GM19467 (cell line): ENCODE measurements around the gene SPEN.

Experiments used
- ATAC-seq: cut with Tn5 transposase; IDR thresholded peaks from one replicate; pipeline ENCODE4 v1.9.1; 2021; ENCODE audit warnings: mild to moderate bottlenecking, moderate library complexity; ENCODE audit not compliant: unreplicated experiment

SPEN gene

DNA sequence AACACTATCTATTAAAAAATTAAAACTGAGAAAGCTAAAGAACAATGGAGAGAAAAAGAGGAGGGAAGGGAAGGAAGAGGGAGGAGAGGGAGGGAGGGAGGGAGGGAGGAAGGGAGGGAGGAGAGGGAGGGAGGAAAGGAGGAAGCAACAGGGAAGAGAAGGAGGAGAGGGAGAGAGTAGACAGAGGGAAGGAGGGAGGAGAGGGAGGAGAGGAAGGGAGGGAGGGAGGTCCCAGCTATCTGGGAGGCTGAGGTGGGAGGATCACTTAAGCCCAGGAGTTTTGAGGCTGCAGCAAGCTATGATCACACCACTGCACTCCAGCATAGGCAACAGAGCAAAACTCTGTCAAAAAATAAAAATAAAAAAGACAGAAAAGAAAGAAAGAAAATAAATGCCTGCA is 111.9 kb downstream of the SPEN start:
- ATAC-seq: no peak

DNA sequence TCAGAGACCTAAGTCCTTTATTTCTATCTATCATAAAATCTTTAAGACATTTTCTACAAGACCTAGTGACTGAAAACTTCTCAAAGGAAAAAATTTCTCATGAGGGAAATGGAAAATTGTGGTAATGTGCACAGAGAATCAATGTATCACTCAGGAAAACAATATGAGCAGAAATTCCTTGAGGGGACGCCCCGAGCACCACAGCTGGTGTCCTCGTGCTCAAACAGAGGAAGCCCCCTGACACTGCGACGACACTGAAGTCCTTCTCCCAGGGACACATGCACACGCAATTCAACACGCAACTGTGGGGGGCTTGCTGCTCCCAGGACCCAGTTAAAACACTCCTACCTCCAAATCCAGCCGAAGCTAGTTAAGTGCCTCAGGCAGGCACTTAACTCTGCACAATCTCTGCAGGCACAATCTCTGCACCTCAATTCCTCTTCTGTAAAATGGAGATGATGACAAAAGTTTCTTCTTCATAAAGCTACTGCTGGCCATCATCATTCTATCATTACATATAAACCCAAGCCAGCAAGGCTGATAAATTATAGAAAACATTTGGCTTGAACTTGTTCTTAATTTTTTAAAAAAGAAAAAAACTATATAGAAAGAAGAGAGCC is 112.4 kb downstream of the SPEN start:
- ATAC-seq: no peak

DNA sequence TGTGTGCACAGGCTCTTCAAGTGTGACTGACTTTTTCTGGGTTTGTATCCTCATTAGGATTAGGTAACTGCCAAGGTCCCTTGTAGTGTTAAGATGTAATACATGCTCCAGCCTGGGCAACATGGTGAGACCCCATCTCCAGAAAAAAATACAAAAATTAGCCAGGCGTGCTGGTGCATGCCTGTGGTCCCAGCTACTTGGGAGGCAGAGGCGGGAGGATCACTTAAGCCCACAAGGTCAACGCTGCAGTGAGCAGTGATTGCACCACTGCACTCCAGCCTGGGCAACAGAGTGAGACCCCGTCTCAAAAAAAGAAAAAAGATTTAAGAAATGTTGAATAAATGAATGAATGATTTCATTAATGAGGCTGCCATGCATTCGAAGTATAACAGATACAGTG is 113.3 kb downstream of the SPEN start:
- ATAC-seq: no peak

DNA sequence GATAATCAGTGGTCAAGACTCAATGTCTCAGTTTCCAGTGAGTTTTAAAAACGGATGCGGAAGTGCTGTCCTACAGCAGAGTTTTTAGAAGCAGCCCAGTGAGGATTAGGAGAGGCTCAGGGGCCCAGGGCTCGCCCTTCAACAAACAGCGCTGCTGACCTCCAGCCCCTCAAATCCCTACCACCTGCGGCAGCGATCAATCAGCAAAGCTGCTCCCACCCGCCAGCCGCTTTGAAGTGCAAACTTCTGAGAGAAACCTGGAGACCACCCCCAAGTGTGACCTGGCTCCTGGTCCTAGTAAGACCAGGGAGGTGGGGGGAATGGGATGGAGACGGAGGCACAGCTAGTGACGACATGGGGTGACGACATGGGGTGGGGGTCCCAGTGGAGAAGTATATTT is 114.0 kb downstream of the SPEN start:
- no peak for ATAC-seq

DNA sequence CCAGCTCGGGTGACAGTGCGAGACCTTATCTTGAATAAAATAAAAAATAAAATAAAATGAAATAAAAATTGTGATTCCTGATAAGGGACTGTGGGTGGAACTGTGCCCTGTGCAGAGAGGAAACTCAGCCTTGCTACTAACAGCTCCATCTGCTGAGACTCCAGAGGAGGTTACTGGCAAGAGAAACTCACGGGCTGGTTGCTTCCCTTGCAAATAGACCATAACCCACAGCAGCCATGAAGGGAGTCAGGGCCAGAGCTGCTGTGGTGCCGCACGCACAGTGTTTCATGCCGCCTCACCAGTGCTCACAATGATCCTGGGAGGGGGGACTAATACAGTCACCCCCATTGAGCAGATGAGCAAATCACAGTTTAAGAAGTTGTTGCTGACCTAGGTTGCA is 114.7 kb downstream of the SPEN start:
- no peak for ATAC-seq

DNA sequence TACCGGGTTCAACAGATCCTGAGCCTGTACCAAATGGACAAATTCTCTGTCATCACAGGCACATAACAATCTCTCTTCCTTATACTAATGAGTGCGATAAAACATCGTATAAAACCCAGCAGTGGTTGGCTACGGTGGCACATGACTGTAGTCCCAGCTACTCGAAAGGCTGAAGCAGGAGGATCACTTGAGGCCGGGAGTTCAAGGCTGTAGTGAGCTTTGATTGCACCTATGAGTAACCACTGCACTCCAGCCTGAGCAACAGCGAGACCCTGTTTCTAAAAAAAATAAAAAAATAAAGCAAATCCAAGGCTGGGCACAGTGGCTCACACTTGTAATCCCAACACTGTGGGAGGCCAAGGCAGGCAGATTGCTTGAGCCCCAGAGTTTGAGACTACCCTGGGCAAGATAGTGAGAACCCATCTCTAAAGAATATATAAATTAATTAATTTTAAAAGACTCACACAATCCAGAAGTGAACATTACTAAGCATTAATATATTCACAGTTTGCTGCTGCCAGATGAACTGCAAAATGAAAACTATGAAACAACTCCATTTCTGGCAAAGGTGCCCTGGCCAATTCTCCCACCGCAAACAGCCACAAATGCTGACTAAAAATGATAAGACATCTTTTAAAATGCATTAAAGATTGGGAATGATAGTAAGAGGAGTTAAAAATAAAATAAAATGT is 115.3 kb downstream of the SPEN start:
- ATAC-seq: no peak

DNA sequence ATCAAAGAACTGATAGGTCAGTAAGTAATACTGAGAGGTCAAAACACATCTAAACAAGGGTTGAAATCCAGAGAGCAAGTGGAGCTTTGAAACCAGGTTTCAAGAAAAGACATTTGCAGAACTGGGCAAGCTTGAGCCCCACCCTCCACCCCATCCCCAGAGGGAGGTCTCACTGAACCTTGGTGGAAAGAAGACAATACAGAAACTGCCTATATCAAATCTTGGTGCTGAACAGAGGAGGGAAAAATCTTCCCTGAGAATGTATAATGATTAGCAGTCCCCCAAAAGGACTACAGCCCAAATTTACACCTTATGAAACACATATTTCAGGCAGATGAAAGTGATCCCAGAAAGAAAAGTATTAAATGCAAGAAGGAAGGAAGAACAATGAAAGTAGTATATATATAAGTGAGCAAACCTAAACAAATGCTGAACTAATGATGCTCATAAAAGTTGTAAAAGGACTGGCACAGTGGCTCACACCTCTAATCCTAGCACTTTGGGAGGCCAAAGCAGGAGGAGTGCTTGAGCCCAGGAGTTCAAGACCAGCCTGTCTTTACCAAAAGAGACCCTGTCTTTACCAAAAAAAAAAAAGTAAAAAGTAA is 116.0 kb downstream of the SPEN start:
- ATAC-seq: no peak

DNA sequence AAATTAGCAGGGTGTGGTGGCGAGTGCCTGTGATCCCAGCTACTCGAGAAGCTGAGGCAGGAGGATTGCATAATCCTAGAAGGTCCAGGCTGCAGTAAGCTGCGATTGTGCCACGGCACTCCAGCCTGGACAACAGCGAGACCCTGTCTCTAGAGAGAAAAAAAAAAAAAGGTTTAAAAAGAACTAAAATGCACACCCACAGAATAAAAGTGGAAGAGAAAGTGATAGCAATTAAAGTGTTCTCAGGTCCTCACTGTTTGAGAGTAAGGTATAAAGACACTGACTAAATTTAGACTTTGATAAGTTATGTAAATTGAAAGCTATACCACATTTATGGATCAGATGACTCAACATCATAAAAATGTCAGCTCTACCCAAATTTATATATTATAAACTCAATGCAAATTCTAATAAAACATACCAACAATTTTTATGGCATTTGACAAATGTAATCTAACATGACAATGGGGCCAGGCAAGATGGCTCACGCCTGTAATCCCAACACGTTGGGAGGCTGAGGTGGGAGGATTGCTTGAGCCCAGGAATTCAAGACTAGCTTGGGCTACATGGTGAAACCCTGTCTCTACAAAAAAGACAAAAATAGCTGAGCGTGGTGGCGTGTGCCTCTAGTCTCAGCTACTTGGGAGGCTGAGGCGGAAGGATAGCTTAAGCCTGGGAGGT is 116.6 kb downstream of the SPEN start:
- no peak for ATAC-seq

DNA sequence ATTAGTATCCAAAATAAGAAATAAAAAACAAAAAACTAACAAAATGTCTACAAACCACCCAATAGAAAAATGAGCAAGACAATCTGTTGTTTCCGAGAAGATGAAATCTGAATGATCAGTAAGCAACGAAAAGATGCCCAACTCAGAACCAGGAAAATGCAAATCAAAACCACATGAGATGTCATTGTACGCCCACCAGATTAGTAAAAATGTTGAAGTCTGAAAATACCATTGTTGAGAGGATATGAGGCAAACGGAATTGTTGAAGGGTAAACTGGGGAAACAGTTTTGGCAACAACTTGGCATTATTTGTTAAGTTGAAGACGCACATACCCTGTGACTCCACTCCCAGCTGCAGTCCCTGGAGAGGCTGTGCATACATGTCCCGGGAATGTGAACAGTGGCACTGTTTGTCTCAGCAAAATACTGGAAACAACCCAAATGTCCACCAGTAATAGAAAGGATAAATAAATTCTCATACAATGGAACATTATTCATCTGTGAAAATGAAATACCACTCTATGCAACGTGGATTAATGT is 117.8 kb downstream of the SPEN start:
- no peak for ATAC-seq

DNA sequence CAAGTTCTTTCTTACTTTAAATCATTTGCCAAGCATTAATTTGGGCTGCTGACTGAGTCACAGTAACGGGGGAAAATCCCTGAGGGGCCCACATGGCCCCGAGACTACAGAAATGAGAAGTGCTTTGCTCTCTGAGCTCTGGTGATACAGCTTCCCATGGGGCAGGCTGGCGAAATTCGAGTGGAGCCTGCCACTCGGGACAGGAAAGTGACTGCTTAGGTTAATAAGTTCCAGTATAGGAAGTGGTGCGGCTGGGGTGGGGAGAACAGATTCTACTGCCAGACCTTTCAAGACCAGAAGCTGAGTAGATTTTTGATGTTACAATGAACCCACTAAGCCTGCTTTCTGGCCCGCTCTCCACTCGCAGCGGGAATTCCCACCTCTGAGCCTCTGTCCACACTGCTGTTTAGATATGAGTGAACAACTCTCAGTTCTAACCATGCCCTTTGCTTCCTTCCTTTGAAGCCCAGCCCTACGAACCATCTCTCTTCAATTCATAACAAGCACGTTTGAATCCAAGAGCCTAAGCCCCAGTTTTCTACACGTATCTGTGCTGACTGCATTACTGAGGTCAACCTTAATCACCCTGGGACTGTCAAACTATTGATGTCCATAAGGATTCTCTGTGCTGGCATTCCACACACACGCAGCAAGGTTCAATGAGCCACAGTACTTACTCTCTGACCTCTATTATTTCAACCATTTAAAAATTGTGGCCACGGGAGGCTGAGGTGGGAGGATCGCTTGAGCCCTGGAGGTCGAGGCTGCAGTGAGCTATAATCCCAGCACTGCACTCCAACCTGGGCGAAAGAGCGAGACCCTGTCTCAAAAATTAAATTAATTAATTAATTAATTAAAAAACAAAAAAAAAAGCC is 118.8 kb downstream of the SPEN start:
- peak; percentile 70 for ATAC-seq

DNA sequence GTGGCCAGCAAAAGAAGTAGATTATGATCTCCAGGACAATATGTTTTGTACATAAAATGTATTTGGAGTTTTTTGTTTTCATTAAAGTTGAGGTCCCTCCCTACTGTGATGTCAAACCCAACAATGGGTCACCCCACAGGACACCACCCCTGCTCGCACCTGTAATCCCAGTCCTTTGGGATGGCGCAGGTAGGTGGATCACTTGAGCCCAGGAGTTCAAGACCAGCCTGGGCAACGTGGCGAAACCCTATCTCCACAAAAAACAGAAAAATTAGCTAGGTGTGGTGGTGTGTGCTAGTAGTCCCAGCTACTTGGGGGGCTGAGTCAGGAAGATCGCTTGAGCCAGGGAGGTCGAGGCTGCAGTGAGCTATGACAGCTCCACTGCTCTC is 119.4 kb downstream of the SPEN start:
- no peak for ATAC-seq

DNA sequence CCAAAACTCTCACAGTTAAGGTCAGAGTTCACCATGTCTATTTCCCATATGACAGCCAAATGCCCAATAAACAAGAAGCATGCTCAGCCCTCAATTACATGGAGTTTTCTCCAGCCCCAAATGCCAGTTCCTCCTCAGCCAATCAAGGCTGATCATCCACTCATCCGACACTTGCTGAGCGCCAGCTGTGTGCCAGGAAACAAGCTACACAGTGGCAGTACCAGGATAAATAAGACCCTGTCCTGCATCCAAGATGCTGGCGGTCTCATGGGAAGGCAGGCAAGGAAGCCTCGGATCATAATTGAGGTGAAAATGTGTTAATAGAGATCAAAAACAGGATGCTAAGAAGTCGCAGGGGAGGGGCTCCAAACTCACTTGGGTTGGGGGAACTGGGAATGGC is 120.7 kb downstream of the SPEN start:
- no peak for ATAC-seq

DNA sequence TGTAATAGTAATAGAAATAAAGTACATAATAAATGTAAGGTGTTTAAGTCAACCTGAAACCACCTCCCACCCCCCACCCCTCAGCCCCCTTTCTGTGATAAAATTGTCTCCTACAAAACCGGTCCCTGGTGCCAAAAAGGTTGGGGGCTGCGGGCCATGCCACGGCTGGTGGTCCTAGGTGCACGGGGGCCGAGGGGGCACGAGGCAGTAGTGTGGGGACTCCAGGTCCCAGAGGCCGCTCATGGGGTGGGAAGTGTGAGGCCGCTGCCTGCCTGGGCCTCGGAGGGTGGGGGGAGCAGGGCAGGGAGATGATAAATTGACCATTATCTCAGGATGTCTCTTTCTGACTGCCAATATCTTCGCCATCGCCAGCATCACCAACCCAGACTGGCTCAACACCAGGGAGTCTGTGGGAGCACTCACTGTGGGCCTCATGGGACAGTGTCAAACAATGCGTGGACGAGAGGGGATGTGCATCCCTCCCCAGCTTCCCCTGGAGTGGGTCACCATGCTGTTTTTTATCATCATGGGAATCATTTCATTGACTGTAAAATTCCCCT is 121.9 kb downstream of the SPEN start:
- no peak for ATAC-seq

DNA sequence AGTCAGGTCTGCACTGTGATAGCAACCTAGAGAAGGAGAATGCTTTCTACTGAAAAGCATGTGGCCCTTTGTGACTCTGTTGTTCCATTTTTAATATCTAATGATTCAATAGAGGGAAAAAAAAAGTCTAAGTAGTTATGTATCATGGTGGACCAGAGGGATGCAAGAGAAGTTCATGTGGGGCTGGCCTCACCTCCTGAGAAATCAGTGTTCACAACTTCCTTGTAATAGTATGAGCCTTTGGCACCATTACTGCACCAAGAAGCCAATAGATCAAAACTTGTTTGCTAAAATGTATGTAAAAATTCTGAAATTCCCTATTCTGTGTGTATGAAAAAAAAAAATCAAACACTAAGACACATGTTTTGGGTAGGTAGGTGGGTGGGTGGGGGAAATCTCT is 123.4 kb downstream of the SPEN start:
- no peak for ATAC-seq

DNA sequence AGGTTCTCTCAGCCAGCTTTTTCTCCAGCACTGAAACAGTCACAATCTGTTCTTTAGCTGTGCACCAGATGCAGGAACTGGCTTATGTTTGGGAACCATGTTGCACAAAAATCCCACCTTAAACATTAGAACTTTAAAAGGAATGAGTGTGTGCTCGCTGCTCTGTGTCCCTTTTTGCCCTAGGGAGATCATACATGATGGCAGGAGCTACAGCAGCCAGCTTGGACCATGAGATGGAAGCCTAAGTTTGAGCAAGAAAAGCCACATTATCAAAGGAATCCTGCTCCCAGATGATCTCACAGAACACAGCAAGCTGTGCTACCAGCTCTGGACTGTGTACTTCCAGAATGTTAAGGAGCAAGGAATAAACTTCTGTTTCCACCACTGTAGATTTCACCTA is 124.9 kb downstream of the SPEN start:
- no peak for ATAC-seq

DNA sequence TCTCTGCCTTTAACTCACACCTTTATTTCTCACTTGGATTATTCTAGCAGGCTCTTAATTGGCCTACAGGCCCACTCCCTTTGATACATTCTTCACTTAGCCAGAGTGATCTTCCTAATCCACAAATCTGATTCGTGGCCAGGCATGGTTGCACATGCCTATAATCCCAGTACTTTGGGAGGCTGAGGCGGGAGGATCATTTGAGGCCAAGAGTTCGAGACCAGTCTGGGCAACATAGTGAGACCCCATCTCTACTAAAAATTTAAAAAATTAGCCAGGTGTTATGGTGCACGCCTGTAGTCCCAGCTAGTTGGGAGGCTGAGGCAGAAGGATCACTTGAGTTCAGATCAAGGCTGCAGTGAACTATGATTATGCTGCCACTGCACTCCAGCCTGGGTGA is 126.3 kb downstream of the SPEN start:
- no peak for ATAC-seq

DNA sequence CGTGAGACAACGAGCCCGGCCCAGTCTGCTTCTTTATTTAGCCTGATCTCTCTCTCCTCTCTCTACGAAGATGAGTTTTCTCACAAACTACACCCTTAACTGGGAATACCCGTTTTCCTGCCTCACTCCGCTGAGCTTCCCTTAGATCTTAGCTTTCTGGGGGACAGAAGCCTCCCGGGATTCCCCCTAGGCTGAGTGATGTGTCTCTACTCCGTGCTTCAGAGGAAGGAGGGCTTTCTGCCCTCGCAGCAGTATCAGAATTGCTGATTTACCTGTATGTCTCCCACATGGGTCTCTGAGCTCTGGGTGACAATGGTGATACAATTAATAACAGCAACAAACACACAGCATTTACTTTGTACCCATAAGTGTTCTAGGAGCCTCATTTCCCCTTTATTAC is 127.3 kb downstream of the SPEN start:
- ATAC-seq: peak; percentile 24

DNA sequence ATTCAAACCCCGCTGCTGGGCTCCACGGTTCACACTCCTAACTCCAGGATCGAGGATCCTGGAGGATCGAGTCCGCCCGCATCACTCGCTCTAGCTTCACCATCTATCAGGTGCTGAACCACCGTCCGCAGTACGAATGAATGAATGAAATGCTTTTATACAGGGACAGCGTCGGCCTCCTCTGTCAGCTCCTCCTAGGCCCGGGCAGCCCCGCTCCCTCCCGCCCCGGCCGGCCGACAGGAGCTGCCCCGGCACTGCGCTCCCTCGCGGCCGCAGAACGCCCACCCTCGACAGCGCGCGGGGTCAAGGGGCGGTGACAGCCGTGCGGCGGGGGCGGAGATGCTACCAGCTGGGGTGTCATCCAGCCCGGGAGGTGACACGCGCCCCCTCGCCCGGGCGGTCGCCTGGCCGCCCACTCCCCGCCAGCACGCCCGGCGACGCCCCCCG is 127.9 kb downstream of the SPEN start:
- peak; percentile 57 for ATAC-seq

DNA sequence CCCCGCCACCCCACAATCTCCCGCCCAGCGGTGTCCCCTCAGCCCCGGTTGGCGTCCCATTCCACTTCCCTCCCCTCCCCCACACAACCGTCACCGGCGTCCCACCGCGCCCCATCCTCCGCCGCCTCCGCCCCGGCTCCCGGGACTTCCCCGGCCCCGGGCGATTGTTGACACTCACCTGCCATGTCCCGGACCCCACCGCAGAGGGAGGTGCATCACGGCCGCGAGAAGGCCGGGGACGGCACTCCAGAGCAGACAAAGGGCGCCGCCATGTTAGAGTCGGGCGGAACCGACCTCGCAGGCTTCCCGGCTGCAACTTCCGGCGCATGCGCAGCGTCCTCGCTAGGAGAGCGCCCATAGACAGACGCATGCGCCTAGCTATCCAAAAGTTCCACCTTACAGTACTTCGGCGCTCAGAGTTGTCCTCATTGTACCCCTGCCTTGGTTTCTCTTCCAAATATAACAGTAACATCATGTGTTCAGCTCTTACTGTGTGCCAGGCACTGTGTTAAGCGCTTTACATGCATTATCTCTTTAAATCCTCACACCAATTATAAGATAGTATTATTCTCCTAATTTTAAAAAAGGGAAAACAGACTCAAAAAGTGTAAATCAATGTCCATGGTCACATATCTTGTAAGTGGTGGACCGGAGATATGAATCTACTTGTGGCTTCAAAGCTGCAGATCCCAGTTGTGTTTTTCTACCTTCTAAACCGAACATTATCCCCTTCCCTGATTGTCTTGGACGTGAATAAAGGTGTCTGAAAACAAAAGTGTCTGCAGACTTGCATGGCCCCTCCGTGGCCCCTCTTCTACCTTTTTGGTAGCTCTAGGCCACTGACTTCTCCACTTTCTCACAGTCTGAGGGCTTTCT is 128.5 kb downstream of the SPEN start, which contains the start of gene ZBTB17:
Gene ZBTB17 (minus strand): TSS at position 297 of the 876 bp plus-strand sequence. CDS start 27,606 bp downstream, outside the sequence.
- ATAC-seq: peak; percentile 68
